Inflammatory macrophage treated with lipopolysaccharide for 1 hour (primary cell): ENCODE measurements around the gene RPS6KL1.
A peak's percentile ranks its signal among the peaks of the same experiment; 100 is the strongest.

Experiments
- DNase-seq, 2 donors: peaks; one replicate each; pipeline ENCODE4 v3.0.0-alpha.2; 2020 to 2022

Gene RPS6KL1

DNA sequence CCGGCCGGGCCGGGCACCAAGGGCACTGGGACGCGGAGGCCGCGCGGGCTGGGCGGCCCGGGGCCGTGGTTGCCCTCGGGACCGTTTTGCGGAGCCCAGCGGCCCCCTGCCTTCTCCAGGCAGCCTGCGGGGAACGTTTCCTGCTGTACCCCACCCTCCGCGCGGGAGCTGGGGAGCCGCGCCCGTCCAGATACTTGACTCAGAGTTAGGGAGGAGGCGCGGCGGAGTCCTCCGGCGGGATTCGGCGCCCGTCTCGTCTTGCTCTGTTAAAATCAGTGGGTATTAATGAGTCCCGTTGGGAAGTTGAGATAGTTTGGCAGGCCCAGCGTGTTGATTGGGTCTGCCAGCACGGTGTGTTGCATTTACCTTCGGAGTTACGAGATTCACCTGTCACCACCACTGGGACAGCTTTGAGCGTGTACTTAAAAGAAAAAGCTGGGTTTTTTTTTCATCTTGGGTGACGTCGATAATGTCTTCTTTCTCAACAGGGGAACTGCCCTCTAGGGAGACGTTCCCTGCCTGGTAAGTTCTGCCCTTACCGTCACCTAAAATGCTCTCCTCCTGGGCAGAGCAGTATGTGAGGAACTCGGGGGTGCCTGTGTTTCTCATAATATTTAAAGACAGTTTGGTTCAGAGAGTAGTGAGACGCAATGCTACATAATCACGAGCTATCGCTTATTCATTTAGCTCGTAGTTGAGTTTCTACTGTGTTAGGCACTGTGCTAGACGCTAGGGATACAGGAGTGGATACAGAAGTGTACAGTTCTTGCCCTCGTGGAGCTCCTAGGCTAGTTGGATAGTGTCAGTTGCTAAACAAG lies 40.7 kb downstream of the RPS6KL1 start:
- peak; percentile 61 to 75 for DNase-seq

- peak; percentile 76 to 90 for DNase-seq
Measured at GRCh38 chr14:74881431-74882102, 41.5 kb downstream of the RPS6KL1 start, which contains the start of gene DLST. DLST (plus strand) TSS chr14:74881916; CDS start chr14:74881954, 38 bp downstream.

DNA sequence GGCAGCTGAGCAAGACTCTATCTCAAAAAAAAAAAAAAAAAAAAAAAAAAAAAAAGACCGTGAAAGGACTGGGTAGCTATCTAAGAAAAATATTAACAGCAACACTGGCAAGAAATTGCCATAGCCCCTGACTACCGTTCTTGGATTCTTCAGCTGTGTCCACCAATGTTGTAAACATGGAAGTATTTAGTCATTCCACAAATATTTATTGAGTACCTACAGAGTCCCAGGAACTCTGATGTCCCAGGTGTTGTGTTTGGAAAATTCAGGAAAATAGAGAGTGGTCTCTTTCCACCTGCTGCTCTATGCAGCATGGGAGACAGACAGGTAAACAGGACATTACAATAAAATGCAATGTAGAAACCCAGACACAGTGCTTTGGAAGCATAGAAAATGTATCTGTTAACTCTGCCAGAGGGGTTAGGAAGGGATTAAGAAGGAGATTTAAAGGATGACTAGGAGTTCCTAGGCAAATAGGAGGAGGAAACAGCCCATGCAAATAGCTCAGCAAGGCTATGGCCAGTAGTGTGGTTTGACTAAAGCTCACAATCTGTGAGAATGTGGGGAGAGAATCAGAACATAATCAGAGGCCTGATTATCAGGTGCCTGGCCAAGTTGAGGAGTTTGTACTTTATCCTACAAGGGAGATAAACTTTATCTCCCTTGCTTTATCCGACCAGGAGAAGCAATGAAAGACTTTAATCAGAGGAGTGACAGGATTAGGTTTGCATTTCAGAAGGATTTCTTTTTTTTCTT lies 43.5 kb downstream of the RPS6KL1 start:
- DNase-seq = no peak

- DNase-seq = peak; percentile 51 to 60
Measured at GRCh38 chr14:74875941-74876913, 46.8 kb downstream of the RPS6KL1 start, which contains the start of gene PROX2. PROX2 (minus strand) TSS chr14:74876145; CDS start chr14:74863834, 12,311 bp downstream.

GRCh38 chr14:74875204-74875603 lies 47.9 kb downstream of the RPS6KL1 start:
- no peak for DNase-seq

DNA sequence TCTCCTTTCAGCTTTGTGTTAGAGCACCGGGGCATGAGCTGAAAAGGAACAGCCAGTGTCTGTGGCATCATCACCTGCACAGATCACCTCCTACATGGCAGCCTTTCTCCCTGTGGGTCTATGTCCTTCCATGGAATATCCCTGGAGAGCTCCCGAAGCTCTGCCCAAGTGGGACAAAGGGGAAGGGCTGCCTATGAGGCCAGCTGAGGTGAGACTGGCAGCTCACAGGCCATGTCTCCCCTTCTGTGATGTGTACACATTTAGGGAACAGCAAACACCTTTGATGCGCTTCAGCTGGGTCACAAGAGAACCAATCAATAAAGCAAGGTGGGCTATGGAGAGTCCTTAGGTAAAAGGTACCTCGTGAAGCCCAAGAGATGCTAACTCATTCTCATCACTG lies 51.2 kb downstream of the RPS6KL1 start:
- no peak for DNase-seq

GRCh38 chr14:74868739-74869138 lies 54.3 kb downstream of the RPS6KL1 start:
- no peak for DNase-seq

DNA sequence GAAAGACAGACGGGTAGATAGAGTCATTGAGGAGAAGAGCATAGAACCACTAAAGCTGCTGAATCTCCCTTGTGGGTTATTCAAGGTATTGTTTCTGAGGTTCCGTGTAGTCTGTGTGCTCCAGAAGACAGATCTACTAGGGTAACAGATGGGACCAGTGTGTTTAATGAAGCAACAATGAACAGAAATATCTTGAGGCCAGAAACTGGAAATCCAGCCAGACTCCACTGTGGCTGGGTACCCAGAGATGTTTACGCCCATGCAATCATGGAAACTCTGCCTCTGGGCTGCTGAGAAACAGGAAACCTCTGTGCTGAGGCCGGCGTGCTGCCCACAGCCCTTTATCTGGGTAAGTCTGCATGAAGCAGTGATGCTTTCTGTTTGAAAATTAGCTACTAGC lies 55.4 kb downstream of the RPS6KL1 start:
- DNase-seq = peak; percentile 68 to 69

DNA sequence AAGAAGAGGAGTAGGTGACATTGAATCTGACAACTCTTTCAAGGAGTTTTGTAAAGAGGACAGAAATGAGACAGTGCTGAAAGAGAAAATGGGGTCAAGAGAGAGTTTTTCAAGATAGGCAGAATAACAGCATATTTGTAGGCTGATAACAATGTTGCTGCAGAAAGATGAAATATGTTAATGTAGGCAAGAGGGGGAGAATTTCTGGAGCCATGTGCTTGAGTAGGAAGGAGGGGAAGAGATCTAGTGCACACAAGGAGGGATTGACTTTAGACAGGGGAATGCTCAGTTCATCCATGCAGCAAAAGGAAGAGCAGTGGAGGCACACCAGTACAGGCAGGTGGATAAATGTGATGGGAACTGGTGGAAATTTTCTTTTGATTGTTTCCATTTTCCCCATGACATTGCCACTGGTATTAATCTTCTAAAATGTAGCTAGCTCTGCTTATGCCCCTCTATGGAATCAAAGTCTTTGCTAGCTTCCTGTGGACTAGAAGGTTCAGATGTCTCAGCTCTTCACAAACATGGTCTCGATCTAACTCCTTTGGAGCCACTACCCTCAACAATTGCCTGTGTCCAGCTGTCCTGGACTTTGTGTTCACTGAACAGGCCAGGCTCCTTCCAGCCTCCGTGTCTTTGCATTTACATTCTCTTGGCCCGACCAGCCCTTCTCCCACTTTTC lies 56.2 kb downstream of the RPS6KL1 start:
- no peak for DNase-seq

- DNase-seq = no peak
Measured at GRCh38 chr14:74865156-74865555, 57.9 kb downstream of the RPS6KL1 start.

- peak in 1 of 2 donors; percentile 21 for DNase-seq
Measured at GRCh38 chr14:74864198-74864597, 58.9 kb downstream of the RPS6KL1 start.

DNA sequence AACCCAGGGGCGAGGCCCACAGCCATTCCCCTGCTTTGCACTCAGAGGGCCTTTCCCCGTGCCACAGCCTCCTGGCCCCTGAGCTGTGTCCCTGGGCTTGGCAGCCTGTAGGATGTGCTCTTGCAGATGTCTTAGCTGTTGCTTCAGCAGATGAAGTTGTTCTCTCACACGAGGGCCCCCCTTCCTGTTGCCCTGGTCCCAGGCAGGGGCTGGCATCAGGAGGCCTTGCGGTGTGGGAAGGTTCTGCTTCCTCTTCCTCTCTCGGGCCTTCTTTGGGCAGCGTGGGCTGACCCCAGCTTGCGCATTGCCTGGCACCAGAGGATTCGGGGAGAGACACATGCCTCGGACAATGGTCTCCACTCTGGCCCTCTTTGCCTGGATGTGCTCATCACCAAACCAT lies 59.8 kb downstream of the RPS6KL1 start:
- peak; percentile 84 to 93 for DNase-seq

GRCh38 chr14:74861734-74862090 lies 61.3 kb downstream of the RPS6KL1 start:
- no peak for DNase-seq

DNA sequence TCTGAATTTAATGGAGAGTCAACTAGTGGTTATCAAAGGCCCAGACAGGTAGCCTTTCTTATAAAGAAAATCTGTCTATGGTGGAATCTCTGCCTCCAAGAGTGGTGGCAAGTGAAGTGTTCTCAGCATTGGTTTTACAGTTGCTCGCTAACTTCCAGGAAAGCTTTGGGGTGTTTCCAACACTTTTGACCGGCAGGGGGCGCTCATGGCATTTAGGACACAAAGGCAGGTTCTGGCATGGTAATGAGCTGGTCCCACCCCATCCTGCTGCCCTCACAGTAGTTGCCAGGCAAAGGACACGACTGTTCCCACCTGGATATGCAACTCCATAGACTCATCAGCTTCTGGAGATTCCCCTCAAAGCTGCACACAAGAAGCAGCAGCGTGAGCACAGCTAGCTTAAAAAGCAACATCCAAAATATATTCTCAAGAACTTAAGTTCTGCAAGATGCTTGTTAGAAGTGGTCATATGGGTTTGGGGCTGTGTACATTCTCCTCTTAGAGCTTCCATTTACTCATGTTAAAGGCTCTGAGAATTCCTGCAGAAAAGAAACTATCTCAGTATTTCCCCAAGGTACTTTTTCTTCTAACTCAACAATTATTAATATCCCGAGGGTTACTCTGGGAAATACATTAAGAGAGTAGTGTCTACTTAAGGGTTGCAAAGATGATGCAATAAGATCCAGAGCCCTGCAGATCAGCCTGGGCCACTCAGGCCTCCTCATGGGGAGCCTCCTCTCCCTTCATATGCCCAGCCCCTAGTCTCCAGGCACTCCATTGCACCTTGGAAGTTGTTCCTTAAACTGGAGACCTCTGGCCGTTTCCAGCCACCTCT lies 61.9 kb downstream of the RPS6KL1 start:
- peak; percentile 67 to 99 for DNase-seq

GRCh38 chr14:74859757-74860552 lies 63.1 kb downstream of the RPS6KL1 start:
- DNase-seq = no peak

DNA sequence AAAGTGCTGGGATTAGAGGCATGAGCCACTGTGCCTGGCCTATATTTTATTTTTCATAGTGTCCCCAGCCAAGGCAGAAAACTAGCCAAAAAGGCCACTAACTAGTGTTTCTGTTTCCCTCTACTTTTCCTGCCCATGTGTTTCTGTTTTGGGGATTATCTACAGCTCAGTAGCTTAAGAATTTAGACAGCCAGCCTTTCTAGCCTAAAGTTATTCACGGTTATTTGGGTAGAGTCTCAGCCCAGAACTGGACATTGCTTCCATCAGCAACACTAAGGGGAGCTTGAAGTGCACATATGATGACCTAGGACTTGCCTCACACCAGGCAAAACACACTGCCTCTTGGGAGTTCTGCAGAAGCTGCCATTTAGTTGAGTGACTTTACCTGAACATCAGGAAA lies 65.0 kb downstream of the RPS6KL1 start:
- no peak for DNase-seq

- no peak for DNase-seq
Measured at GRCh38 chr14:74856366-74856765, 66.7 kb downstream of the RPS6KL1 start.

GRCh38 chr14:74855945-74856344 lies 67.1 kb downstream of the RPS6KL1 start:
- no peak for DNase-seq

DNA sequence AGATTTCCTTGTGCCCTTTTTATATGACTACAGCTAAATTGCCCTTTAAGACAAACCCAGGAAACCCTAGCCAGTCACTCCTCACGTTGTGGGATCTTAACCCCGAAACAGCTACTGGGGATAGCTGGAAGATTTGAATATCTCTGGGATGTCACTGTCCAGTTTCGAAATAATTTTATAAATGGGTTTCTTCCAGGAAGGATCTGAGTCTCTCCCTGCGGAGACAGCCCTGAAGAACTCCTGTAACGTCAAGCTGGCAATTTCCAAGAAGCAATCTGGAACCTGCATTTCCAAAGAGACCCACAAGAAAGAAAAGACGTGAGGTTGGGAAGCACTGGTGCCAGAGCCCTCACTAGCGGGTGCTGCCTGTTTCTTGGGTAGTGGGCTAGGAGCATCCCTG lies 68.0 kb downstream of the RPS6KL1 start:
- DNase-seq = no peak
